A549 (cell line): ENCODE results near the gene CST1. TPM values are rescaled to one million over a fixed set of nuclear protein-coding genes. Genes with fewer than 3 reads are reported as not detected.
"Not testable (repeated sequence)": the region's sequence is repeated elsewhere in the genome, so short reads cannot be mapped to it uniquely, and the experiment has no call there.

Experiments
- ATAC-seq, 2 experiments: fragments of 200-7000 bp in 1 of 2; fragments of >200 bp in 1 of 2; cut with Nextera tagmentation in 1 of 2; cut with Tn5 transposase in 1 of 2; 3 replicates each; pipeline versions ENCODE4 v1.8.0 to v1.9.1; 2018 to 2020; ENCODE audit warnings: mild to moderate bottlenecking in 1 of 2, moderate library complexity in 1 of 2
- CTCF ChIA-PET: fragments of 300-600 bp; sonication (Branson Sonifier 250); formaldehyde crosslinking; extraction: SDS; loops from one replicate; lab custom pipeline; 2021; ENCODE audit warnings: antibody characterized with exemption, inconsistent platforms; lab: Yijun Ruan, JAX
- POLR2A ChIA-PET: fragments of 350-600 bp; formaldehyde crosslinking; extraction: SDS; loops from one replicate; lab custom pipeline; 2021; ENCODE audit warnings: antibody characterized with exemption, inconsistent platforms; lab: Yijun Ruan, JAX
- DNase-seq, 2 experiments: peaks; one replicate each; pipeline versions ENCODE4 v3.0.0 to v3.0.0-alpha.2; 2011 to 2016; ENCODE audit warnings: low read depth in 1 of 2, low spot score in 1 of 2
- FAIRE-seq: peaks from 2 replicates; lab custom pipeline; 2011; peaks lifted over from hg19 to GRCh38; lab: Jason Lieb, UNC
- H3K27ac ChIP-seq, 2 experiments: fragments of >200 bp; sonication (Bioruptor Twin); formaldehyde crosslinking; 3 replicates each; pipeline ENCODE4 v1.5.1; 2016 to 2017
- H3K4me1 ChIP-seq: fragments of >200 bp; sonication (Bioruptor Twin); formaldehyde crosslinking; 3 replicates; pipeline ENCODE4 v1.6.1; 2016
- H3K4me2 ChIP-seq: fragments of >200 bp; sonication (Bioruptor Twin); formaldehyde crosslinking; 3 replicates; pipeline ENCODE4 v1.6.1; 2016
- H3K4me3 ChIP-seq: fragments of >200 bp; sonication (Bioruptor Twin); formaldehyde crosslinking; 3 replicates; pipeline ENCODE4 v1.5.1; 2016
- H3K9me3 ChIP-seq: fragments of >200 bp; sonication (Bioruptor Twin); formaldehyde crosslinking; 3 replicates; pipeline ENCODE4 v1.6.1; 2016
- CHD2 ChIP-seq: fragments of 150-350 bp; IDR thresholded peaks from 2 replicates; pipeline ENCODE4 v1.6.1; 2014; ENCODE audit warnings: low read length; ENCODE audit not compliant: partially characterized antibody
- E2F6 ChIP-seq: IDR thresholded peaks from 2 replicates; pipeline ENCODE4 v1.6.1; 2012; ENCODE audit warnings: low read depth, borderline replicate concordance
- EHF ChIP-seq: fragments of 250-450 bp; sonication (Bioruptor Pico); IDR thresholded peaks from 2 replicates; pipeline ENCODE4 v1.5.0; 2020; ENCODE audit warnings: mild to moderate bottlenecking
- EHMT2 ChIP-seq: fragments of 200-600 bp; sonication (generic); IDR thresholded peaks from 2 replicates; pipeline ENCODE4 v1.6.1; 2016; ENCODE audit warnings: antibody characterized with exemption, low read depth, mild to moderate bottlenecking, moderate library complexity
- FOSL2 ChIP-seq, 2 experiments: fragments of 450-650 bp in 1 of 2; fragments of >200 bp in 1 of 2; sonication (Bioruptor Twin) in 1 of 2; formaldehyde crosslinking; IDR thresholded peaks; 2 replicates each; pipeline versions ENCODE4 v1.5.0 to v1.6.1; 2016 to 2020; ENCODE audit warnings: mild to moderate bottlenecking in 1 of 2, moderate library complexity in 1 of 2
- HOXB5 ChIP-seq: fragments of 250-450 bp; sonication (Bioruptor Pico); IDR thresholded peaks from 2 replicates; pipeline ENCODE4 v1.5.0; 2020; ENCODE audit warnings: mild to moderate bottlenecking, moderate library complexity
- JUNB ChIP-seq: fragments of >200 bp; sonication (Bioruptor Twin); formaldehyde crosslinking; IDR thresholded peaks from 2 replicates; pipeline ENCODE4 v1.6.1; 2016
- KDM5A ChIP-seq: fragments of 200-600 bp; sonication (generic); IDR thresholded peaks from 2 replicates; pipeline ENCODE4 v1.6.1; 2016; ENCODE audit warnings: antibody characterized with exemption, mild to moderate bottlenecking
- MAX ChIP-seq: IDR thresholded peaks from 2 replicates; pipeline ENCODE4 v1.6.1; 2012
- RCOR1 ChIP-seq: fragments of 150-350 bp; IDR thresholded peaks from 2 replicates; pipeline ENCODE4 v1.6.1; 2014; ENCODE audit warnings: antibody characterized with exemption, low read length, low read depth
- RFX5 ChIP-seq: fragments of 450-650 bp; IDR thresholded peaks from 2 replicates; pipeline ENCODE4 v1.7.1; 2014; ENCODE audit warnings: antibody characterized with exemption, mild to moderate bottlenecking, moderate library complexity
- TP53 ChIP-seq: fragments of 250-450 bp; sonication (Bioruptor Pico); IDR thresholded peaks from 2 replicates; pipeline ENCODE4 v1.5.0; 2021; ENCODE audit warnings: mild to moderate bottlenecking, moderate library complexity
- ZNF302 ChIP-seq: fragments of 250-450 bp; sonication (Bioruptor Pico); IDR thresholded peaks from 2 replicates; pipeline ENCODE4 v1.9.0; 2021; ENCODE audit warnings: inconsistent platforms, mild to moderate bottlenecking, moderate library complexity
- WGBS: methylation state at CpG from one replicate; pipeline ENCODE4 v1.1.6; 2017; ENCODE audit errors: missing lambda C conversion rate; 5-methylcytosine and 5-hydroxymethylcytosine counted together
- polyA plus RNA-seq, 4 experiments: library from polyadenylated mRNA; depleted of rRNA in 3 of 4; stranded (reverse); fragments of >200 nt; fragmentation: RNase III in 1 of 4; extraction: RNeasy Plus Mini Kit Qiagen cat#74134 plus additional on column Dnase treatment in 1 of 4; gene quantifications; 2 replicates in 3 of 4; 3 replicates in 1 of 4; pipeline ENCODE4 v1.2.3, GENCODE V29; 2011 to 2017
- TF ChIP-seq, protein P1 (sequence below): fragments of 450-650 bp; IDR thresholded peaks from 2 replicates; pipeline ENCODE4 v1.6.1; 2014; ENCODE audit warnings: antibody characterized with exemption

CST1 gene
- polyA plus RNA-seq, 2 of the 4 experiments (the other 2 are of a cell fraction): 0.28 to 2.1 TPM

GRCh38 chr20:23752019-23752418 lies 1.3 kb upstream of the CST1 start:
- POLR2A ChIA-PET: no interaction called here
- Histone ChIP-seq H3K4me2 (no peak overlapping the region), H3K4me3 (no peak overlapping the region), H3K4me1 (peaks cover 20% of the 10 kb centered on the region), H3K27ac (no peak overlapping the region), H3K9me3 (no peaks in the 10 kb centered on the region)
- CTCF ChIA-PET: no interaction called here
- 43% methylated on average over 4 of the region's 4 CpGs for WGBS
- no peak for FAIRE-seq
- DNase-seq: no peak
- ATAC-seq: no peak
- TF ChIP-seq RFX5 (no peak), HOXB5 (CRISPR knock-in tag) (no peak)
- TF ChIP-seq, protein P1, sequence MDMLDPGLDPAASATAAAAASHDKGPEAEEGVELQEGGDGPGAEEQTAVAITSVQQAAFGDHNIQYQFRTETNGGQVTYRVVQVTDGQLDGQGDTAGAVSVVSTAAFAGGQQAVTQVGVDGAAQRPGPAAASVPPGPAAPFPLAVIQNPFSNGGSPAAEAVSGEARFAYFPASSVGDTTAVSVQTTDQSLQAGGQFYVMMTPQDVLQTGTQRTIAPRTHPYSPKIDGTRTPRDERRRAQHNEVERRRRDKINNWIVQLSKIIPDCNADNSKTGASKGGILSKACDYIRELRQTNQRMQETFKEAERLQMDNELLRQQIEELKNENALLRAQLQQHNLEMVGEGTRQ: no peak

GRCh38 chr20:23749746-23750145 lies 989 bp downstream of the CST1 start:
- ATAC-seq (no peak), FAIRE-seq (no peak), DNase-seq (no peak)
- CTCF ChIA-PET: no interaction called here
- H3K4me1 ChIP-seq: peaks cover 4% of the 10 kb centered on the region; the same call in 2 of the 3 replicates
- WGBS: 67% methylated on average over 5 of the region's 5 CpGs
- POLR2A ChIA-PET: no interaction called here
- H3K9me3 ChIP-seq: no peaks in the 10 kb centered on the region
- no peak overlapping the region for H3K4me2 ChIP-seq
- H3K4me3 ChIP-seq: no peak overlapping the region
- no peak for TF ChIP-seq KDM5A
- TF ChIP-seq EHF: no peak
- TF ChIP-seq JUNB: no peak
- TF ChIP-seq HOXB5 (CRISPR knock-in tag): no peak
- no peak for TF ChIP-seq TP53
- TF ChIP-seq MAX: no peak
- no peak for TF ChIP-seq CHD2
- TF ChIP-seq E2F6: no peak
- no peak for TF ChIP-seq ZNF302 (CRISPR knock-in tag)
- no peak for TF ChIP-seq RCOR1
- TF ChIP-seq RFX5: no peak
- no peak for TF ChIP-seq FOSL2 (IDR thresholded peaks at IDR 0.05)
- no peak for TF ChIP-seq FOSL2 (CRISPR knock-in tag; IDR thresholded peaks at IDR 0.05)
- no peak for TF ChIP-seq EHMT2
- no peak overlapping the region for H3K27ac ChIP-seq

DNA sequence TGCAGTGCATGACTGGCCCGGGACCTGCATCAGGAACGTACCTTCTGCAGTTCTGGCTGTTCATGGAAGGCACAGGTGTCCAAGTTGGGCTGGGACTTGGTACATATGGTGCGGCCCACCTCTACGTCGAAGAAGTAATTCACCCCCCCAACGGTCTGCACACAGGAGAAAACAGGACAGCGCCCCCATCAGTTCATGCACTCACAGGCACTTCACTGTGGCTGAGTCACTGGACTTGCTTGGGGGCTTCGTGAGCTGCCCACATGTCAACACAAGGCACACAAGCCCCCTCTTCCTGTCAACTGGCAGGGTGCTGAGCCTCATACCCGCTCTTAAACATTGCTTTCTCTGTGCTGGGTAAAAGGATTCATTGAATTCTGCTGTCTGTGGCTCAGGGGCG lies 1.8 kb downstream of the CST1 start:
- ATAC-seq, POLR2A ChIA-PET, CTCF ChIA-PET, FAIRE-seq, H3K27ac ChIP-seq, H3K4me1 ChIP-seq, H3K4me3 ChIP-seq, H3K4me2 ChIP-seq, H3K9me3 ChIP-seq, DNase-seq: not testable (repeated sequence)
- WGBS: 66% methylated on average over 9 of the region's 10 CpGs

- H3K27ac ChIP-seq, H3K9me3 ChIP-seq, ATAC-seq, H3K4me3 ChIP-seq, DNase-seq, FAIRE-seq, H3K4me2 ChIP-seq, CTCF ChIA-PET, POLR2A ChIA-PET, H3K4me1 ChIP-seq: not testable (repeated sequence)
- 76% methylated on average over 6 of the region's 7 CpGs for WGBS
Observed at GRCh38 chr20:23747551-23747950, 3.2 kb downstream of the CST1 start.

DNA sequence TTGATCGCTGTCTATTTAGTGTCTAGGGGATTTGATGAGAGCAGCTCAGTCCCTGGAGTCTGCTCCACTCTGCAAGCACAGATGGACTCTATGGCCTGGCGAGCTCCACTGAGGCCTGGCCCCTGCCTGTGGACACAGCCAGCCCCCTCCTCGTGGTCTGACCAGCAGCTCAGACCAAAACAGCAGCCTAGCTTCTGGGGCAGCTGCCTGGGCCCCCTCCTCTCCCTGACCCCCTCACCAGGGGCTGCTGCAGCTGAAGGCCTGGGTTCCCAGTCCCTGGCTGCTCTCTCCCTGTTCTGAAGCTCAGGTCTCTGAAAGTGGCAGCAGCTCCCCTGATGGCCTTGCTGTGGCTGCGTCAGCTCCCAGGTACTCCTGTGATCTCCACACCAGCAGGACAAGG lies 3.6 kb downstream of the CST1 start:
- ATAC-seq, H3K4me3 ChIP-seq, H3K27ac ChIP-seq, CTCF ChIA-PET, H3K4me2 ChIP-seq, H3K4me1 ChIP-seq, DNase-seq, POLR2A ChIA-PET, H3K9me3 ChIP-seq, FAIRE-seq: not testable (repeated sequence)
- WGBS: 51% methylated on average over 4 of the region's 4 CpGs
